ENCODE data around the gene IFFO2.
A peak's percentile ranks its signal among the peaks of the same experiment; 100 is the strongest.

Gene IFFO2

GRCh38 chr1:18963968-18964367, 7.5 kb upstream of the IFFO2 start:
- Mint-ChIP-seq H3K4me1 (ENCODE audit: low read depth) (no peaks in the 10 kb centered on the region), H3K4me3 (no peak overlapping the region), H3K27ac (no peak overlapping the region), H3K27me3 (peaks cover 28% of the 10 kb centered on the region), H3K9me3 (no peaks in the 10 kb centered on the region), H3K36me3 (ENCODE audit: low read depth) (no peaks in the 10 kb centered on the region)
- intact Hi-C loops (cut with micrococcal nuclease) = no loop called here

GRCh38 chr1:18962855-18963737, 6.6 kb upstream of the IFFO2 start:
- peaks cover 3% of the 10 kb centered on the region for H3K4me1 Mint-ChIP-seq (ENCODE audit: low read depth)
- no peaks in the 10 kb centered on the region for H3K9me3 Mint-ChIP-seq
- H3K27ac Mint-ChIP-seq = no peak overlapping the region
- peaks cover 35% of the 10 kb centered on the region for H3K27me3 Mint-ChIP-seq
- intact Hi-C loops (cut with micrococcal nuclease) = no loop called here
- no peaks in the 10 kb centered on the region for H3K36me3 Mint-ChIP-seq (ENCODE audit: low read depth)
- no peak overlapping the region for H3K4me3 Mint-ChIP-seq

DNA sequence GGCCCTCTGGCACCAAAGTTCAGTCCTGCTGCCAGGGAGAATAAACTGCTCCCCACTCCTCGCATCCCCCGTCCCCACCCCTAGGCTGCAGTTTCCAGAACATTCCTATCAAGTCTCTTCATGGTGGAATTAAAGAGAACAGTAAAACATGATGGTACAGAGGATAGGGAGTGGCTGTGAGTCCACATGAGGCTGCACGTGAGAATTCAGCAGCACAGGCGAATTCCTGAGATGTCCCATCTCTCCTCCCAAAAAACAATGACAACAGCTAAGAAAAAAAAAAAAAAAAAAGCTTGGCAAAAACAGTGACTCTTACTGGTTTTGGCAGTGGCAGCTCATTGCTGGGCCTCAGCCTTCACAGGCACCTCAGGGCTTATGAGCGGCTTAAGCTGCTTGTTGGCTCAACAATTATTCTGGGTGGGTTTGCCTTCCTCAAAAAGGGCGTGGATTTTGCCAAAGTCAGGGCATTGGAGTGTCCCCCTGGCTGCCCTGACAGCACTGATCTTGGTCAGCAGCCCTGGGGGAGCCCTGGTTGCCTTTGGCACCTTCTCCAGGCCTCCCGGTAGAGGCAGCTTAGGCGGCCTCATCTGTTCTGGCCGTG, 5.7 kb upstream of the IFFO2 start:
- no peak overlapping the region for H3K4me3 Mint-ChIP-seq
- H3K27me3 Mint-ChIP-seq = peaks cover 44% of the 10 kb centered on the region
- intact Hi-C loops (cut with micrococcal nuclease) = no loop called here
- H3K36me3 Mint-ChIP-seq (ENCODE audit: low read depth) = no peaks in the 10 kb centered on the region
- no peak overlapping the region for H3K27ac Mint-ChIP-seq
- no peaks in the 10 kb centered on the region for H3K9me3 Mint-ChIP-seq
- H3K4me1 Mint-ChIP-seq (ENCODE audit: low read depth) = peaks cover 11% of the 10 kb centered on the region

DNA sequence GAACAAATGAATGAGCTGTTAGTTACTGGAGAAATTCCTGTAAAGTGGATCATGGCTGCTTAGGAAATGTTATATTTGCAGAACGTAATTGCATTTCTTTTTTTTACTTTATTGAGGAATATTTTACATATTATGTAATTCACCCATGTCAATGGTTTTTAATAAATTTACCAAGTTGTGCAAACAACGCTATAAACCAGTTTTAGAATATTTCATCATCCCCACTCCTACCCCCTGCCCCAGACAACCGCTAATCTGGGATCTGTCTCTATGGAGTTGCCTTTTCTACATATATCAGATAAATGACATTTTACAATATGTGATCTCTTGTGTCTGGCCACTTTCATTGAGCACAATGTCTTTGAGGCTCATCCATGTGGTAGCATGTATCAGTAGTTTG, 4.3 kb upstream of the IFFO2 start:
- Mint-ChIP-seq H3K4me1 (ENCODE audit: low read depth) (peaks cover 15% of the 10 kb centered on the region), H3K9me3 (no peaks in the 10 kb centered on the region), H3K27ac (no peak overlapping the region), H3K4me3 (no peak overlapping the region), H3K27me3 (peaks cover 47% of the 10 kb centered on the region), H3K36me3 (ENCODE audit: low read depth) (peaks cover 6% of the 10 kb centered on the region)
- intact Hi-C loops (cut with micrococcal nuclease) = no loop called here

DNA sequence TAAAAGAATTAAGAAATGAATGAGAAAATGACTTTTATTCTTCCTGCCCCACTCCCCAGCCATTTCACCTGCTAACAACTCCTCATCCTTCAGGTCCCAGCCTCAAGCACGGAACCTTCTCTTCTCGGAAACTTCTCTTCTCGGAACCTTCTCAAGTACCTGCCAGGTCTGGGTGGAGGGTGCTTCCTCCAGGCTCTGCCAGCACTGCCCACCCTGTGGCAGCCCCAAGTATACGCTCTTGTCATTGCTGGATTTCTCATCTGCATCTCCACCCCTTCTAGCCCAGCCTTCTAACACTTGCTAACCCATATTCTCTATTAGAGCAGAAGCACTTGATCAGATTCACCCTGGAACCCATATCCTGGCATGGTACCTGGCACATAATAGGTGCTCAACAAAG, 3.9 kb upstream of the IFFO2 start:
- Mint-ChIP-seq H3K27ac (no peak overlapping the region), H3K36me3 (ENCODE audit: low read depth) (peaks cover 6% of the 10 kb centered on the region), H3K27me3 (peaks cover 48% of the 10 kb centered on the region), H3K4me3 (no peak overlapping the region), H3K9me3 (no peaks in the 10 kb centered on the region), H3K4me1 (ENCODE audit: low read depth) (peaks cover 16% of the 10 kb centered on the region)
- intact Hi-C loops (cut with micrococcal nuclease) = no loop called here

DNA sequence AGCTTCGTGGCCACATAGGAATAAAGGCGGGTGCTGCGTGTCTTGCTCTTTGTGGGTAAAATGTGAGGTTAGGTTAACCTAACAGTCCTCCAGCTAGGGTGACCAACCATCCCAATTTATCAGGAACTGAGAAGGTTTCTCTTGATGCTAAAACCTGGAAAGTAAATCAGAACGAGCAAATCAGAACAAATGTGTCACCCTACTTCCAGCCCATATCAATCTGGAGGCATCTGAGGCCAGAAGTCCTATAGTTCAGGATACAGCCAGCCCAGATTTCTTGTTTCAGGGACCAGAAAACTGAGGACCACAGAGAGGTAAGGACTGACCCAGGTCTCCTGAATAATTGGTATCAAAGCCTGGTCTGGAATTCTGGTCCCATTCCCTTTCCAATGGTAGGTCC, 3.1 kb upstream of the IFFO2 start:
- H3K36me3 Mint-ChIP-seq (ENCODE audit: low read depth) = peaks cover 6% of the 10 kb centered on the region
- peaks cover 51% of the 10 kb centered on the region for H3K27me3 Mint-ChIP-seq
- no peak overlapping the region for H3K4me3 Mint-ChIP-seq
- H3K9me3 Mint-ChIP-seq = no peaks in the 10 kb centered on the region
- no peak overlapping the region for H3K27ac Mint-ChIP-seq
- peaks cover 24% of the 10 kb centered on the region for H3K4me1 Mint-ChIP-seq (ENCODE audit: low read depth)
- intact Hi-C loops (cut with micrococcal nuclease) = no loop called here

DNA sequence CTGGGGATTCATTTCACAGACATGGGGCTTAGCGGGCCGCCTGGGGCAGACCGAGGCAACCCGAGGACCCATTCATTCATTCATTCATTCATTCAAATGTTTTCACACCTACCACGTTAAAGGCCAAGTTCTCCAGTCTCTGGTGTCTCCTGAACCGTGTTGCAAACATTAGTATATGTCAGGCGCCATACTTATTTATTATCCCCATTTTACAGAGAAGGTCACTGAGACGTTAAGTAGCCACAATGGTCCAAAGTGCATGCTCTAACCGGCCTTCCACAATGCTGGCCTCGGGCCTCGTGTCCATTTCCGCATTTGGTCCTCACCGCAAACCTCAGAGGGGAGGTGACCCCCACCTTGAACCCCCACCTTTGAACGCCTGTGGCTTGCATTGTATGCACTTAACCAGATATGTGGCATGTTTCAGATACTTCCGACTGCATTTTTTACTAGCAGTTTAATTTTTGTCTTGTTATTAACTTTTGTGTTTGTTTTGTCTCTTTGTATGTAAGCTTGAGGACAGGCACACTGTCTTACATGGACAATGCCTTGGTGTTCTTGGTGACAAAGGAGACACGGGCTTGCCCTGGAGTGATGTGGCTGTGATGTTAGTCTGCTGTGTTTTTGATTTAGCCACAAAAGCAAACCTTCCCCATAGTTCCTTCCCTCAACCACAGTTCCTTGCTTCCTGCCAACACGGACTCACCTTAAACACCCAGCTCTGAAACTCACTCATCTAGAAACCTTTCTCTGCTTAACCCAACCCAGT, 1.2 kb upstream of the IFFO2 start:
- peaks cover 41% of the 10 kb centered on the region for H3K4me1 Mint-ChIP-seq (ENCODE audit: low read depth)
- H3K9me3 Mint-ChIP-seq = no peaks in the 10 kb centered on the region
- H3K4me3 Mint-ChIP-seq = peak overlapping the region; percentile 92
- peaks cover 56% of the 10 kb centered on the region for H3K27me3 Mint-ChIP-seq
- no peak overlapping the region for H3K27ac Mint-ChIP-seq
- peaks cover 11% of the 10 kb centered on the region for H3K36me3 Mint-ChIP-seq (ENCODE audit: low read depth)
- intact Hi-C loops (cut with micrococcal nuclease) = loop anchor here (2.0 kb wide), 1 partner anchor 55 kb away; the partner anchor contains the start of gene ALDH4A1

DNA sequence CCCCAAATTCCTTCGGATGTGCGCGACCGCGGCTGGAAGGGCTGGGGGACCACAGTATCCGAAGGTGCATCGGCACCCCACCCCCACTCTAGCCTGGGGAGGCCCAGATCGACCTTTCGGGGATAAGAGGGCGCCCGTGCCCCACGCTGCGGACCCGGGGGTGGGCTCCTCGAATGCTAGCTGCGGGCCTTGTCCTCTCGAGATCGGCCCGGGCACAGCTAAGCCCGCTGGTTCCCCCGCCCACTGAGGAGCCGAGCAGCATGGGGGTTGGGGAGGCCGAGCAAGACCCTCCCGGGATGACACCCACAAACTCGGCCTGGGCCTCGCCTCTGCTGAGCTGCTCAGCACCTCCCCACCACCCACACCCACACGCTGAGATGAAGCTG, 653 bp upstream of the IFFO2 start:
- peaks cover 47% of the 10 kb centered on the region for H3K4me1 Mint-ChIP-seq (ENCODE audit: low read depth)
- intact Hi-C loops (cut with micrococcal nuclease) = loop anchor here (2.0 kb wide), 1 partner anchor 54 kb away; the partner anchor contains the start of gene ALDH4A1
- H3K4me3 Mint-ChIP-seq = peak overlapping the region; percentile 92
- H3K27ac Mint-ChIP-seq = peak overlapping the region; percentile 84
- H3K36me3 Mint-ChIP-seq (ENCODE audit: low read depth) = peaks cover 11% of the 10 kb centered on the region
- H3K9me3 Mint-ChIP-seq = no peaks in the 10 kb centered on the region
- H3K27me3 Mint-ChIP-seq = peaks cover 56% of the 10 kb centered on the region

GRCh38 chr1:18955441-18956192, 859 bp downstream of the IFFO2 start:
- Mint-ChIP-seq H3K27ac (no peak overlapping the region), H3K4me1 (ENCODE audit: low read depth) (peaks cover 61% of the 10 kb centered on the region), H3K4me3 (peak overlapping the region; percentile 73), H3K27me3 (peaks cover 56% of the 10 kb centered on the region), H3K36me3 (ENCODE audit: low read depth) (peaks cover 11% of the 10 kb centered on the region), H3K9me3 (no peaks in the 10 kb centered on the region)
- intact Hi-C loops (cut with micrococcal nuclease) = loop anchor here (2.0 kb wide), 1 partner anchor 53 kb away; the partner anchor contains the start of gene ALDH4A1

- H3K9me3 Mint-ChIP-seq = no peaks in the 10 kb centered on the region
- H3K27ac Mint-ChIP-seq = no peak overlapping the region
- peak overlapping the region; percentile 73 for H3K4me3 Mint-ChIP-seq
- peaks cover 66% of the 10 kb centered on the region for H3K4me1 Mint-ChIP-seq (ENCODE audit: low read depth)
- peaks cover 52% of the 10 kb centered on the region for H3K27me3 Mint-ChIP-seq
- peaks cover 11% of the 10 kb centered on the region for H3K36me3 Mint-ChIP-seq (ENCODE audit: low read depth)
- intact Hi-C loops (cut with micrococcal nuclease) = no loop called here
Measured at GRCh38 chr1:18955131-18955440, 1.4 kb downstream of the IFFO2 start.

DNA sequence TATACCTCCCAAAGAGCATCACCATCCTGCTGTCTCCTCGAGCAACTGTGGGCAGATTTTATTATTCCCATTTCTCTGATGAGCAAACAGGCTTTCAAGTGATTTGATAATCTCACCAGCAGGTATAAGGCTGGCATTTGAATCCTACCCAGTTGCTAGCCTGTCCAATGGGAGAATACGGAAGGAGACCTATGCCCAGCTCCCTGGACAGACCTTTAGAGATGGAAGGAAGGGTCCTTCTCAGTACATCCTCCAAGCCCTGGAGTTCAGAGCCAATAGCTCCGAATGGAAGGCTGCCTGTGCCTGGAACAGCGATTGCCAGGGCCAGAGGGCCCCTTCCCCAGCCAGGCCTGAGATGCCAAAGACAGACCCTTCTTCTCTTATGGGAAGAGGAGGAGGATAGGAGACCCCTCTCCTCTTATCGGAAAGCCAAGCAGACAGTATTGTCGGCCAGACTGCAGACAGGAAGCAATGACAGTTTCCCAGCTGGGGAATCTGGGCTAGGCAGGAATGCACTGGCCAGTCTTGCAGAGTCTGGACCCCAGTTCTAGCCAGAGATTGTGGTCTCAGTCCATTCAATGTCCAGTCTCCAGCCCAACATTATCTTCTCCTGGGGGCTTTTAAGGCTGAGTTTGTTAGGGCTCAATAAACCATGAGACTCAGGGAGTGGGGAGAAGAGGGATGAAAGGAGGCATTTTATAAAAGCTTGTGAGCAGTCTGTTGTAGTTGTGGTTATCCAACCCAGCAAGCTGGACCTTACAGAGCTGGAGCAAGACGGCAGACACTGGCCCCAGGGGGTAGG, 2.0 kb downstream of the IFFO2 start:
- Mint-ChIP-seq H3K27ac (no peak overlapping the region), H3K4me1 (ENCODE audit: low read depth) (peaks cover 72% of the 10 kb centered on the region), H3K36me3 (ENCODE audit: low read depth) (peaks cover 11% of the 10 kb centered on the region), H3K9me3 (no peaks in the 10 kb centered on the region), H3K4me3 (peak overlapping the region; percentile 73), H3K27me3 (peaks cover 46% of the 10 kb centered on the region)
- intact Hi-C loops (cut with micrococcal nuclease) = no loop called here

DNA sequence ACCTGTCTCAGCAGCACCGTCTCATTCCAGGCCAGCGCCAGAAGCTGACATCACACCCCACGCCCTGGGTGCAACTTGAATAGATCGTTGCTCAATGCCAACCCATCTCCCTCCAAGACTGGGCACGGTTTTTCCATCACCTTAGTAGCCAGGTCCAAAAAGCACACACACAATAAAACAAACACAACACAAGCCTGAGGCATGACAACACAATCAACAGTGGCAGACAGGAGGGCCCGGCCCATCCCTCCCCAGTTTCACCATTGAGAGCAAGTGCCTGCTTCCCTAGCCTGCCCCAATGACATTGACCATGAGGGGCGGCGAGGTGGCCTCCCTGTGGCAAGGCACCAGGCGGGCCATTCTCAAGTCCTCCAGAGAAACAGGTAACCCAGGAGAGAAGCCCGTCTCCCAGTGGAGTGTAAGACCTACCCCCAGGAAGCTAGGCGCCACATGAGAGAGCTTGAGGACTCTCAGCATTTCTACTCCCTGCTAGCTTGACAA, 2.7 kb downstream of the IFFO2 start:
- H3K27ac Mint-ChIP-seq = no peak overlapping the region
- no peaks in the 10 kb centered on the region for H3K9me3 Mint-ChIP-seq
- intact Hi-C loops (cut with micrococcal nuclease) = no loop called here

More for the DNA sequence above, 2.7 kb downstream of the IFFO2 start:
- peaks cover 79% of the 10 kb centered on the region for H3K4me1 Mint-ChIP-seq (ENCODE audit: low read depth)
- no peak overlapping the region for H3K4me3 Mint-ChIP-seq
- H3K27me3 Mint-ChIP-seq = peaks cover 40% of the 10 kb centered on the region
- H3K36me3 Mint-ChIP-seq (ENCODE audit: low read depth) = peaks cover 11% of the 10 kb centered on the region

Data from dendritic cell treated with granulocyte-macrophage colony-stimulating factor and Interleukin-4, amounts not matched to agents 40 ng/mL and 50 ng/mL, for 4 days (primary cell).